K562 (cell line): ENCODE data around the gene P2RY6. TPM values are rescaled to one million over a fixed set of nuclear protein-coding genes. Genes with fewer than 3 reads are reported as not detected.

Source experiments
- ATAC-seq: fragments of 200-7000 bp; cut with Tn5 transposase; 3 replicates; pipeline ENCODE4 v1.9.1; 2020; ENCODE audit warnings: moderate library complexity
- BruUV-seq: library from RNA; stranded (reverse); fragments of 400-500 nt; replicated peaks from 2 replicates; lab custom pipeline; 2021; lab: Mats Ljungman, UMichigan
- CTCF ChIA-PET: fragments of 300-600 bp; formaldehyde crosslinking; extraction: SDS; loops from one replicate; lab custom pipeline; 2021; ENCODE audit warnings: low intra/inter-chr PET ratio; lab: Yijun Ruan, JAX
- POLR2A ChIA-PET: fragments of 300-600, 350-650 bp; sonication (Branson Sonifier 250); formaldehyde crosslinking; extraction: SDS; loops from one replicate; lab custom pipeline; 2021; ENCODE audit warnings: antibody characterized with exemption, inconsistent platforms; lab: Yijun Ruan, JAX
- DNase-seq, 4 experiments: peaks; one replicate each; pipeline versions ENCODE4 v3.0.0 to v3.0.0-alpha.2; 2011 to 2018; ENCODE audit warnings: low spot score in 3 of 4, mixed read lengths in 3 of 4; ENCODE audit errors: extremely low read depth in 1 of 4
- FAIRE-seq: peaks from 2 replicates; lab custom pipeline; 2011; peaks lifted over from hg19 to GRCh38; lab: Jason Lieb, UNC
- H2AFZ ChIP-seq: 2 replicates; pipeline ENCODE4 v1.6.0; 2011; ENCODE audit warnings: low read depth, low read length, control low read depth, inconsistent platforms
- H3K27ac ChIP-seq: fragments of 200-600 bp; 3 replicates; pipeline ENCODE4 v1.8.0; 2011; ENCODE audit warnings: low read depth, mild to moderate bottlenecking, control low read depth, inconsistent platforms, low read length, moderate library complexity, mixed read lengths; ENCODE audit errors: extremely low read depth
- H3K27me3 ChIP-seq, 2 experiments: fragments of 300-600 bp in 1 of 2; 2 replicates in 1 of 2; 3 replicates in 1 of 2; pipeline versions ENCODE4 v1.6.0 to v1.8.0; 2011; ENCODE audit warnings: inconsistent platforms in 2 of 2, low read length in 2 of 2, mild to moderate bottlenecking in 1 of 2, mixed read lengths in 1 of 2, moderate library complexity in 1 of 2; ENCODE audit not compliant: control insufficient read depth in 2 of 2, insufficient read depth in 2 of 2
- H3K36me3 ChIP-seq: fragments of 300-600 bp; 3 replicates; pipeline ENCODE4 v1.8.0; 2011; ENCODE audit warnings: mild to moderate bottlenecking, low read length, inconsistent platforms; ENCODE audit not compliant: control insufficient read depth, insufficient read depth
- H3K4me1 ChIP-seq, 2 experiments: fragments of 200-600 bp in 1 of 2; replicated peaks in 1 of 2; 2 replicates in 1 of 2; 3 replicates in 1 of 2; pipeline versions ENCODE4 v1.5.1 to v1.8.0; 2011; ENCODE audit warnings: inconsistent platforms in 2 of 2, low read length in 2 of 2, mild to moderate bottlenecking in 1 of 2, mixed read lengths in 1 of 2, moderate library complexity in 1 of 2; ENCODE audit not compliant: control insufficient read depth in 2 of 2, insufficient read depth in 2 of 2
- H3K4me2 ChIP-seq: 2 replicates; pipeline ENCODE4 v1.6.1; 2011; ENCODE audit warnings: low read length, control low read depth, inconsistent platforms, mixed read lengths; ENCODE audit not compliant: insufficient read depth
- H3K4me3 ChIP-seq: fragments of 200-600 bp; sonication (generic), shearing (Covaris generic); 2 replicates; pipeline ENCODE4 v1.5.1; 2016; ENCODE audit warnings: control low read depth, inconsistent platforms
- H3K79me2 ChIP-seq: fragments of 200-600 bp; 3 replicates; pipeline ENCODE4 v1.8.0; 2011; ENCODE audit warnings: low read length, inconsistent platforms; ENCODE audit not compliant: control insufficient read depth, insufficient read depth
- H3K9ac ChIP-seq, 2 experiments: 2 replicates each; pipeline versions ENCODE4 v1.6.0 to v1.6.1; 2011; ENCODE audit warnings: low read depth in 2 of 2, low read length in 2 of 2, control low read depth in 1 of 2, inconsistent platforms in 1 of 2, mild to moderate bottlenecking in 1 of 2, mixed read lengths in 1 of 2; ENCODE audit not compliant: insufficient read depth in 1 of 2
- H3K9me1 ChIP-seq: one replicate; pipeline ENCODE4 v1.6.0; 2011; ENCODE audit warnings: inconsistent platforms, mild to moderate bottlenecking, low read length, moderate library complexity; ENCODE audit not compliant: control insufficient read depth, insufficient read depth
- H3K9me3 ChIP-seq: replicated peaks from 2 replicates; pipeline ENCODE4 v1.5.1; 2011; ENCODE audit warnings: low read depth, low read length, inconsistent platforms; ENCODE audit not compliant: control insufficient read depth, insufficient read depth
- H4K20me1 ChIP-seq: replicated peaks from 2 replicates; pipeline ENCODE4 v1.6.1; 2011; ENCODE audit warnings: low read length, inconsistent platforms, mixed read lengths; ENCODE audit not compliant: control insufficient read depth, insufficient read depth
- CAMTA2 ChIP-seq: fragments of 250-450 bp; sonication (Bioruptor Pico); conservative IDR thresholded peaks from 2 replicates; pipeline ENCODE4 v1.5.1; 2022
- CTCF ChIP-seq, 3 experiments: IDR thresholded peaks in 2 of 3; conservative IDR thresholded peaks in 1 of 3; 2 replicates each; pipeline ENCODE4 v1.5.1; 2011 to 2012; ENCODE audit warnings: low read length in 3 of 3, mild to moderate bottlenecking in 3 of 3, control low read depth in 2 of 3, improper control_type of control experiment in 1 of 3, inconsistent platforms in 1 of 3, low read depth in 1 of 3, mixed read lengths in 1 of 3, moderate library complexity in 1 of 3; ENCODE audit not compliant: insufficient read depth in 2 of 3
- EHMT2 ChIP-seq: fragments of 450-650 bp; IDR thresholded peaks from 2 replicates; pipeline ENCODE4 v1.6.1; 2018; ENCODE audit warnings: antibody characterized with exemption
- NFYB ChIP-seq: IDR thresholded peaks from 2 replicates; pipeline ENCODE4 v1.6.1; 2011; ENCODE audit warnings: mild to moderate bottlenecking, moderate library complexity; ENCODE audit not compliant: insufficient read length; ENCODE audit errors: extremely low read depth
- PHB2 ChIP-seq: fragments of 450-650 bp; IDR thresholded peaks from 2 replicates; pipeline ENCODE4 v1.6.1; 2017; ENCODE audit warnings: low read depth
- PTRF ChIP-seq: fragments of 450-650 bp; IDR thresholded peaks from 2 replicates; pipeline ENCODE4 v1.6.1; 2016; ENCODE audit warnings: mild to moderate bottlenecking, missing genetic modification characterization, missing compliant biosample characterization
- TARDBP ChIP-seq: fragments of 450-650 bp; IDR thresholded peaks from 2 replicates; pipeline ENCODE4 v1.6.1; 2016
- YBX1 ChIP-seq: fragments of 450-650 bp; IDR thresholded peaks from 2 replicates; pipeline ENCODE4 v1.7.1; 2016; ENCODE audit warnings: mild to moderate bottlenecking
- WGBS: fragments of 100-300 bp; shearing (Covaris generic); methylation state at CpG from one replicate; pipeline ENCODE4 v1.1.6; 2016; ENCODE audit warnings: low coverage, mixed read lengths; ENCODE audit not compliant: insufficient coverage; ENCODE audit errors: missing lambda C conversion rate; 5-methylcytosine and 5-hydroxymethylcytosine counted together
- in situ Hi-C: fragments of 300-500 bp; cut with MboI; formaldehyde crosslinking; loops from 4 replicates; pipeline ENCODE4 v1.15.0; 2018; ENCODE audit warnings: inconsistent platforms, mixed read lengths
- intact Hi-C: fragments of 100-400 bp; cut with micrococcal nuclease; formaldehyde crosslinking; loops from 2 replicates; pipeline ENCODE4 v1.14.2; 2022
- polyA plus RNA-seq, 8 experiments: library from polyadenylated mRNA; depleted of rRNA in 4 of 8; stranded (reverse) in 5 of 8; unstranded in 3 of 8; fragments of >200 nt; fragmentation: Nextera tagmentation in 2 of 8; fragmentation: Illumina TruSeq in 1 of 8; extraction: Ambion mirVana in 2 of 8; extraction: Trizol in 1 of 8; gene quantifications; 2 replicates each; pipeline versions ENCODE4 v1.2.1 to v1.2.3, GENCODE V29; 2011 to 2014; ENCODE audit warnings: inconsistent platforms in 1 of 8, missing spikeins in 1 of 8
- total RNA-seq, 7 experiments: library from RNA; depleted of rRNA in 6 of 7; stranded (reverse); fragments of >200 nt in 6 of 7; fragmentation: Illumina TruSeq in 2 of 7; extraction: Trizol in 2 of 7; gene quantifications; 2 replicates each; pipeline versions ENCODE4 v1.2.1 to v1.2.3, GENCODE V29; 2011 to 2021; ENCODE audit warnings: low replicate concordance in 1 of 7
- TF ChIP-seq, protein P1 (sequence below), 2 experiments: fragments of 450-650 bp; formaldehyde crosslinking in 1 of 2; IDR thresholded peaks; 2 replicates each; pipeline versions ENCODE4 v1.4.0 to v1.6.1; 2014 to 2020; ENCODE audit warnings: mild to moderate bottlenecking in 2 of 2, borderline replicate concordance in 1 of 2, low read depth in 1 of 2

Gene P2RY6
- total and polyA plus RNA-seq, 9 of the 15 experiments (the other 6 are each of a cell fraction or from before 2014, with no cell fraction given): not detected

GRCh38 chr11:73286240-73286810 lies 14.2 kb downstream of the P2RY6 start:
- Histone ChIP-seq H3K4me1 (peaks cover 19 to 23% of the 10 kb centered on the region in 2 experiments; a peak in 4 of 5 replicates), H4K20me1 (no peaks in the 10 kb centered on the region; the same call in 1 of the 2 replicates), H3K79me2 (no peaks in the 10 kb centered on the region), H3K4me2 (no peak overlapping the region), H3K27ac (no peak overlapping the region), H3K9me1 (peaks cover 5% of the 10 kb centered on the region), H3K27me3 (peaks cover 0 to 3% of the 10 kb centered on the region in 2 experiments; a peak in 1 of 5 replicates), H2AFZ (no peak overlapping the region), H3K9ac (no peak overlapping the region), H3K9me3 (no peaks in the 10 kb centered on the region), H3K36me3 (no peaks in the 10 kb centered on the region), H3K4me3 (no peak overlapping the region)
- ChIA-PET CTCF (interaction anchor here (0.7 kb wide), 1 partner anchor 108 kb away, joined by 5 read pairs; no protein-coding TSS in a partner anchor), POLR2A (interaction anchor here (1.0 kb wide), 1 partner anchor 16 kb away, joined by 4 read pairs; no protein-coding TSS in a partner anchor)
- BruUV-seq: no TSS peak
- no peak for DNase-seq
- intact Hi-C loops: loop anchor here (5.0 kb wide), 1 partner anchor 454 kb away; no protein-coding TSS in a partner anchor
- FAIRE-seq: no peak
- in situ Hi-C loops: no loop called here
- WGBS: 33% methylated on average over 8 of the region's 9 CpGs
- no peak for ATAC-seq
- TF ChIP-seq CTCF (IDR thresholded peaks at IDR 0.05 in 2 of 3, conservative IDR thresholded peaks at IDR 0.05 in 1 of 3; ENCODE audit: insufficient read depth in 2 of 3, low read depth in 1 of 3, low read length in 3 of 3) (peak in 2 of 3 experiments; percentile 3 to 9; a peak in 1 of 6 replicates), YBX1 (no peak), PHB2 (no peak), PTRF (tag) (no peak), TARDBP (no peak), CAMTA2 (CRISPR knock-in tag) (no peak), EHMT2 (peak; percentile 47; the same call in 1 of the 2 replicates), NFYB (no peak)
- TF ChIP-seq, protein P1, sequence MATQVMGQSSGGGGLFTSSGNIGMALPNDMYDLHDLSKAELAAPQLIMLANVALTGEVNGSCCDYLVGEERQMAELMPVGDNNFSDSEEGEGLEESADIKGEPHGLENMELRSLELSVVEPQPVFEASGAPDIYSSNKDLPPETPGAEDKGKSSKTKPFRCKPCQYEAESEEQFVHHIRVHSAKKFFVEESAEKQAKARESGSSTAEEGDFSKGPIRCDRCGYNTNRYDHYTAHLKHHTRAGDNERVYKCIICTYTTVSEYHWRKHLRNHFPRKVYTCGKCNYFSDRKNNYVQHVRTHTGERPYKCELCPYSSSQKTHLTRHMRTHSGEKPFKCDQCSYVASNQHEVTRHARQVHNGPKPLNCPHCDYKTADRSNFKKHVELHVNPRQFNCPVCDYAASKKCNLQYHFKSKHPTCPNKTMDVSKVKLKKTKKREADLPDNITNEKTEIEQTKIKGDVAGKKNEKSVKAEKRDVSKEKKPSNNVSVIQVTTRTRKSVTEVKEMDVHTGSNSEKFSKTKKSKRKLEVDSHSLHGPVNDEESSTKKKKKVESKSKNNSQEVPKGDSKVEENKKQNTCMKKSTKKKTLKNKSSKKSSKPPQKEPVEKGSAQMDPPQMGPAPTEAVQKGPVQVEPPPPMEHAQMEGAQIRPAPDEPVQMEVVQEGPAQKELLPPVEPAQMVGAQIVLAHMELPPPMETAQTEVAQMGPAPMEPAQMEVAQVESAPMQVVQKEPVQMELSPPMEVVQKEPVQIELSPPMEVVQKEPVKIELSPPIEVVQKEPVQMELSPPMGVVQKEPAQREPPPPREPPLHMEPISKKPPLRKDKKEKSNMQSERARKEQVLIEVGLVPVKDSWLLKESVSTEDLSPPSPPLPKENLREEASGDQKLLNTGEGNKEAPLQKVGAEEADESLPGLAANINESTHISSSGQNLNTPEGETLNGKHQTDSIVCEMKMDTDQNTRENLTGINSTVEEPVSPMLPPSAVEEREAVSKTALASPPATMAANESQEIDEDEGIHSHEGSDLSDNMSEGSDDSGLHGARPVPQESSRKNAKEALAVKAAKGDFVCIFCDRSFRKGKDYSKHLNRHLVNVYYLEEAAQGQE (IDR thresholded peaks at IDR 0.05; ENCODE audit: borderline replicate concordance): peak; percentile 63
- TF ChIP-seq, protein P1 (CRISPR knock-in tag; IDR thresholded peaks at IDR 0.05; ENCODE audit: low read depth): no peak
